ENCODE measurements around the gene PTMA.
A peak's percentile ranks its signal among the peaks of the same experiment; 100 is the strongest.

The PTMA gene

GRCh38 chr2:231676243-231676642 is 32.1 kb upstream of the PTMA start:
- peak in 2 of 3 experiments; percentile 5 to 16 for DNase-seq

GRCh38 chr2:231677632-231678104 is 30.7 kb upstream of the PTMA start:
- DNase-seq: peak; percentile 65 to 89 (median 67)

- peak in 1 of 3 experiments; percentile 2 for DNase-seq
Observed at GRCh38 chr2:231679908-231680284, 28.4 kb upstream of the PTMA start.

DNA sequence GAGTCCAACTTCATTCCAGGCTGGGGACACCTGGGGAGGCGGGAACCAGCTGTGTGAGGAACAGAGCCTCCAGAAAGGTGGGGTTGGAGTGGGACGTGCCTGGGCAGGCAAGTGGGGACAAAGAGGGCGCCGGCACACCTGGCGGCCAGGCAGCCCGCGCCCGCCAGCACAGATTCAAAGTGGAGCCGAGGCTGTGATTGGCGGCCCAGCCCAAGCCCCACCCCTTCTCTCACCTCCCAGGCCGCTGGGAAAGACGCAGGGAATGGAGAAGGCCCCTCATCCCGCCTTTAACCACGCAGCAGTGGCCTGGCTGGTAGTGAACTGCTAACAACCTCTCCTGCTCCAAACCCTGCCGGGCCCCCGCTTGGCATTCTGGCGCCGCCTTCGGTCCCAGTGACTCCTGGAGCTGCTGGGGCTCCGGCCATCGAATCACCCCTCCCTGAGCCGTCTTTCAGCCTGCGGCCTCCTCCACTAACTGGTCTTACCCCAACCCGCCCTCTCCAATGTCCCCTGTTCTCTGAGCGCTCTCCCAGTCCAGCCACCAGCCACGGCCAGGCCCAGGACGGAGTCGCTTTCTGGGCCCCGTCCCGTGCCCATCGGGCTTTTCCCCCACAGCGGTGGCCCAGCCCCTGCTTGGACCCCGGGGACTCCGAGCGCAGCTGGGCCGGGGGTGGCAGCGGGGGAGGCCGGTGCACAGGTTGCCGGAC is 27.9 kb upstream of the PTMA start:
- no peak for DNase-seq

GRCh38 chr2:231680992-231681852 is 27.1 kb upstream of the PTMA start:
- DNase-seq: no peak

- DNase-seq: peak in 2 of 3 experiments; percentile 66 to 70
Observed at GRCh38 chr2:231682603-231683291, 25.6 kb upstream of the PTMA start.

DNA sequence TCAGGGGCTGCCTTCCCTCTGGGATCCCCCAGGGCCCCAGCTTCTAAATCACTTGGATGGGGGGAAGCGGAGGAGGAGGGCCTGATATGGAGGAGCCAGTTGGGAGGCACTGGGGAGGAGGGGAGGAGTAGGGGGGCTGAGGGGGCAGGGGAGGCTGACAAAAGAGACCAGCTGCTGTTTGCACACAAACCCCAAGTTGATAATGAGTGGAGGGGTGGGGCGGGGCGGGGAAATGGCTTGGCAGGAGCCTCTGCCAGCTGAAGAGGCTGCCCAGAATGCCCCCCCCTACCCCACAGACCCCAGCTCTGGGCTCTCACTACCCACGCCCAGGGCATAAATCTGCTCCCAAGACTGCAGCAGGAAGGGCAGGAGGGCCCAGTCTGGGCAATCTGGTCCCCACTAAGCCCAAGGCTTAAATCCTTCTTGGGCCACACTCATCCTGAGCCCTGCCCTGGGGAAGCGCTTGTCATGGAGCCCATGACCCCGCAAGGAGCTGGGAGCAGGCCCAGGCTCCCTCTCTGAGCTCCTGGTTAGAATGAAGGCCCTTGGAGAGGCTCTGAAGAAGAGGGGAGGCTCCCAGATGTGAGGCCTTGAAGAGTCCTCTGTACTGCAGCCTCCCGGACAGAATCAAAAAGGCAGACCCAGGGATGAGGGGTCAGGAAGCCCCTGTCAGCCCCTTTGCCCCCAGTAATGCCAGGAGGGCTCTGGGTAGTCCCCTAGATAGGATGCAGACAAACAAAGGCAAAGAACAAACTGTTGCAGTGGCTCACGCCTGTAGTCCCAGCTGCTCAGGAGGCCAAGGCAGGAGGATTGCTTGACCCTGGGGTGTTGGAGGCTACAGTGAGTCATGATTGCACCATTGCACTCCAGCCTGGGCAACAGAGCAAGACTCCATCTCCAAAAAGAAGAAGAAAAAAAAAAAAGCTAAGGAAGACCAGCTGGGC is 24.8 kb upstream of the PTMA start:
- peak in 2 of 3 experiments; percentile 67 to 78 for DNase-seq

- peak in 2 of 3 experiments; percentile 80 to 88 for DNase-seq
Observed at GRCh38 chr2:231684314-231685223, 23.8 kb upstream of the PTMA start.

GRCh38 chr2:231685349-231686191 is 22.8 kb upstream of the PTMA start:
- DNase-seq: no peak

DNA sequence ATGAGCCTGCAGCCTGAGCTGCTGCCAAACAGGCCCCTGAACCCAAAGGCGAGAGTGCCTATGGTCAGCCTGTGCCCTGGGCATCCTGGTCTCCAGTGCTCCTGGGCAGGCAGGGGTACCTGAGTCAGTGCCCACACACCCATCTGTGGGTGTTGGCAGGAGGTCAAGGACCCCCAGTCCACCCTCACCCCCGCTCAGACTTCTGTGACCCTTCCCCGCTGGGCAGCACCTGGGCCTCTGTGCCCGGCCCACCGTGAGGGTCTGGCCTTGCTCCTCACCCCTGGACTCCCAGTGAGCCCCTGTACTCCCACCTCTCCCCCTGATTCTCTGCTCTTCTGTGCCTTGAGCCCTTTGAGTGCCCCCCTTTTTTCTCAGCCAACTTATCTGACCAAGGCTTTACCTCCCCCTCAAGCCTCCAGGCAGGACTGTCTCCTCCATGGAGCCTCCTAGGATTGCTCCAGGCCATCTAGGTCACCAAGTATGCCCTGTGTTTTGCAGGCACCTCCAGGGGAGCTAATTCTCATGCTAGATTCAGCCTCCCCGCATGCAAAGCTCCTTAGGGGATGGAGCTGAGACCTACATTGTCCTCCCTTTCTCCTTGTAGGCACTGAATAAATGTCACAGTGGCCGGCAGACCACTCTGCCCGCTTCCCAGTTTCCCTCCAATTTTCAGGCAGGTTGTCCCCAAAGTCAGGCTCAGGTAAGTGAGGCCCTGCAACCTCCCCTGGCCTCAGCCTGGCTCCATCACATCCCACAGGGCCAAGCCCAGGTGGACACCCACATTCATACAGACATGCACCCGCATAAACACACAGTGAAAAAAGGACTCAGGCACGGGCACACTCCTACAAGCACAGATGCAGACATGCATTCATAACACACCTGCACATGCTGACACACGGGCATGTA is 21.9 kb upstream of the PTMA start:
- DNase-seq: no peak

DNA sequence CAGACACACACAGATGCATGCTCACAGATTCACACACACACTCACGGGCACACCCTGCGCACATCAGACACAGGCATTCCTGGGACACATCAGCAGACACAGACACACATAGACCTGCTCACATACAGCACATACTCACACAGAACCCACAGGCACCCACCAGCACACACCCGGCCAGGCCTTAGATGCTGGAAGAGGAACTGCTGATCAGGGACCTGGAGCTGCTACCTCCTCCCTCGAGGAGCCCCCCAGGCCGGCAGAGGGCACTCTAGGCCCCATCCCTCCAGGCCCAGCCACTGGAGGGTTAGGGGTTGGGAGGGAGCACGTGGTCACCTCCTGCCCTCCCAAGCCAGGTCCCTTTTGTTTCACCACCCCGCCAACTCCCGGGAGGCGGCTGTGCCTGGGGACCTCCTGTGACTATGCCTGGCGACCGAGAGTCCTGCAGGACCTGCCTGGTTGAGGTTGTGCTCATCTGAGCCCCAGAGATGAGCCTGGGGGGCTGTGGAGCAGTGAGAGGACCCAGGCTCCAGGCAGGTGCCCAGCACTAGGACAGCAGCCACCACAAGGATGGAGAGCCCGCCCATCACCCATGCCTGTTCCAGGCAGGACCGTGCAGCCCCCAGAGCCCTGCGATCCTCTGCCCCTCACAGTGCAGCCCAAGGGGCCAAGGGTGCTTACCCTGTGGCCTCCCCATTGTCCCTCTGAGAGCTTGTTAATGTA is 21.0 kb upstream of the PTMA start:
- DNase-seq: peak in 2 of 3 experiments; percentile 69 to 86

GRCh38 chr2:231687961-231688360 is 20.4 kb upstream of the PTMA start:
- no peak for DNase-seq

- peak in 1 of 3 experiments; percentile 30 for DNase-seq
Observed at GRCh38 chr2:231688719-231689118, 19.6 kb upstream of the PTMA start.

GRCh38 chr2:231689124-231689893 is 19.0 kb upstream of the PTMA start:
- no peak for DNase-seq

- no peak for DNase-seq
Observed at GRCh38 chr2:231691251-231691772, 17.0 kb upstream of the PTMA start.

GRCh38 chr2:231692847-231693246 is 15.5 kb upstream of the PTMA start:
- DNase-seq: no peak

DNA sequence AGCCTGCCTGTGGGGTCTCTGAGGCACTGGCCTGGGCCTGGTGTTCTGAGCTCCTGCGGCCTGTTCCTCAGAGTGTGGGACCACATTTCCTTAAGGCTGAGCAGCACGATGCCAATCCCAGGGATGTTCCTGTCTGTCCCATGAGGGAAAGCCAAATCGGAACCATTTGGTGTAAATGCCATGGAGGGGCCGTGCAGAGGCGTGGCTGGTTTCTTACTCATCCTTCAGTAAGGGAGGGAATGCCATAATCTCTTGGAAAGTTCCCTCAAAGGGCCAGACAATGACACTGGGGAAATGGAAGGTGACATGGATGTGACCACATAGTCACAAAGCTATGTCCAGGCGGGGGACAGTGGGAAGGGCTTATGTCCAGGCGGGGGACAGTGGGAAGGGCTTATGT is 14.4 kb upstream of the PTMA start:
- DNase-seq: no peak

All from NCI-H1417 (cell line).